ENCODE results near the gene U2AF2. TPM values are rescaled to one million over a fixed set of nuclear protein-coding genes. Genes with fewer than 3 reads are reported as not detected.
A peak's percentile ranks its signal among the peaks of the same experiment; 100 is the strongest.

Gene U2AF2
- total RNA-seq, 1 donor from 2014 or later, result 365 TPM

- Mint-ChIP-seq H3K9me3 (peaks cover 2% of the 10 kb centered on the region), H3K4me3 (peak overlapping the region; percentile 96), H3K36me3 (ENCODE audit: low read depth) (peaks cover 10% of the 10 kb centered on the region), H3K4me1 (peaks cover 54% of the 10 kb centered on the region), H3K27ac (ENCODE audit: unreplicated experiment) (no peak overlapping the region), H3K27me3 (ENCODE audit: low read depth) (peaks cover 8% of the 10 kb centered on the region)
- TF ChIP-seq CTCF (conservative IDR thresholded peaks at IDR 0.05), result no peak
- no peak for DNase-seq (ENCODE audit: low read depth, low spot score)
Observed at GRCh38 chr19:55636723-55637122, 18.1 kb upstream of the U2AF2 start.

GRCh38 chr19:55637534-55637933 is 17.3 kb upstream of the U2AF2 start:
- DNase-seq (ENCODE audit: low read depth, low spot score), result no peak
- Mint-ChIP-seq H3K4me3 (peak overlapping the region; percentile 96), H3K27ac (ENCODE audit: unreplicated experiment) (peak overlapping the region; percentile 65), H3K27me3 (ENCODE audit: low read depth) (peaks cover 14% of the 10 kb centered on the region), H3K4me1 (peaks cover 56% of the 10 kb centered on the region), H3K9me3 (peaks cover 2% of the 10 kb centered on the region), H3K36me3 (ENCODE audit: low read depth) (peaks cover 10% of the 10 kb centered on the region)
- TF ChIP-seq CTCF (conservative IDR thresholded peaks at IDR 0.05), result no peak

- no peak overlapping the region for H3K27ac Mint-ChIP-seq (ENCODE audit: unreplicated experiment)
- DNase-seq (ENCODE audit: low read depth, low spot score), result peak; percentile 47
- peaks cover 21% of the 10 kb centered on the region for H3K27me3 Mint-ChIP-seq (ENCODE audit: low read depth)
- H3K36me3 Mint-ChIP-seq (ENCODE audit: low read depth), result peaks cover 16% of the 10 kb centered on the region
- H3K9me3 Mint-ChIP-seq, result peaks cover 2% of the 10 kb centered on the region
- TF ChIP-seq CTCF (conservative IDR thresholded peaks at IDR 0.05), result peak; percentile 58
- peaks cover 62% of the 10 kb centered on the region for H3K4me1 Mint-ChIP-seq
- peak overlapping the region; percentile 88 for H3K4me3 Mint-ChIP-seq
Observed at GRCh38 chr19:55638864-55639359, 15.9 kb upstream of the U2AF2 start.

GRCh38 chr19:55640043-55640576 is 14.7 kb upstream of the U2AF2 start:
- H3K27me3 Mint-ChIP-seq (ENCODE audit: low read depth), result peaks cover 21% of the 10 kb centered on the region
- peak overlapping the region; percentile 86 for H3K27ac Mint-ChIP-seq (ENCODE audit: unreplicated experiment)
- peaks cover 60% of the 10 kb centered on the region for H3K4me1 Mint-ChIP-seq
- no peak for DNase-seq (ENCODE audit: low read depth, low spot score)
- peaks cover 16% of the 10 kb centered on the region for H3K36me3 Mint-ChIP-seq (ENCODE audit: low read depth)
- TF ChIP-seq CTCF (conservative IDR thresholded peaks at IDR 0.05), result no peak
- peaks cover 2% of the 10 kb centered on the region for H3K9me3 Mint-ChIP-seq
- peak overlapping the region; percentile 96 for H3K4me3 Mint-ChIP-seq

GRCh38 chr19:55640577-55641425 is 14.0 kb upstream of the U2AF2 start, which contains the start of gene ZNF580:
TSS of gene ZNF580 (plus strand) at chr19:55641002. CDS start at chr19:55642509, 1,507 bp downstream.
- peak within 1 kb of the TSS; percentile 96 for H3K4me3 Mint-ChIP-seq
- DNase-seq (ENCODE audit: low read depth, low spot score), result peak; percentile 48
- H3K36me3 Mint-ChIP-seq (ENCODE audit: low read depth), result peaks cover 19% of the 10 kb centered on the region
- peaks cover 53% of the 10 kb centered on the region for H3K4me1 Mint-ChIP-seq
- peaks cover 2% of the 10 kb centered on the region for H3K9me3 Mint-ChIP-seq
- peak within 1 kb of the TSS; percentile 86 for H3K27ac Mint-ChIP-seq (ENCODE audit: unreplicated experiment)
- no peak for TF ChIP-seq CTCF (conservative IDR thresholded peaks at IDR 0.05)
- peaks cover 21% of the 10 kb centered on the region for H3K27me3 Mint-ChIP-seq (ENCODE audit: low read depth)
